GM21423 (cell line): ENCODE results near the gene TRIM63.

Experiments
- ATAC-seq: cut with Tn5 transposase; IDR thresholded peaks from one replicate; pipeline ENCODE4 v1.9.1; 2021; ENCODE audit warnings: mild to moderate bottlenecking, moderate library complexity; ENCODE audit not compliant: unreplicated experiment

Gene TRIM63

DNA sequence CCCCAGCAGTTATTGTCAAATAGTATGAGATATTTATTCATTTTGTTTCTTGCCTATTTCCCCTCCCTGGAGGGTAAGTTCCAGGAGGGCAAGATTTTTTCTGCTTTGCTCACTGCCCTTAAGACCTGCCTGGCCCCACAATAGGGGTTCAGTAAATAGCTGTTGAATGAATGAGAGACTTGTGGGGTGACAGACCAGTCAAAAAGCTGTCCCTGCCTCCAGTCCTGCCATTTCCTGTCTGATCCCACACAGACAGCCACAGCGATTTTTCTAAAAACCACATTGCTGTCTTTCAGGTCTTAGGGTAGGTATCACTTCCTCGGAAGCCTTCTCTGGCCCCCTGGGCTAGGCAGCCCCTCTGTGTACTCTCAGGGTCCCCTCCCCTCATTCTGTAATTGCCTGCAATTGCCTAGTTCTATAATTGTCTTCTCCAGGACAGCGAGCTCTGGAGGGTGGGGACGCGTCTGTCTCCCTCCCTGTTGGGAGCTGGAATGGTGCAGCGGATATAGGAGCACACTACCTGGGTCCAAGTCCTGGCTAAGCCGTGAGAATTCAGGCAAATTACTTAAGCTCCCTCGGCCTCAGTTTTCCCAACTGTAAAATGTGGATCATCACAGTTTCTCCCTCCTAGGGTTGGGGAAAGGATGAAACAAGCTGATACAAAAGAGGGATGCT lies 47.7 kb downstream of the TRIM63 start:
- ATAC-seq: no peak

DNA sequence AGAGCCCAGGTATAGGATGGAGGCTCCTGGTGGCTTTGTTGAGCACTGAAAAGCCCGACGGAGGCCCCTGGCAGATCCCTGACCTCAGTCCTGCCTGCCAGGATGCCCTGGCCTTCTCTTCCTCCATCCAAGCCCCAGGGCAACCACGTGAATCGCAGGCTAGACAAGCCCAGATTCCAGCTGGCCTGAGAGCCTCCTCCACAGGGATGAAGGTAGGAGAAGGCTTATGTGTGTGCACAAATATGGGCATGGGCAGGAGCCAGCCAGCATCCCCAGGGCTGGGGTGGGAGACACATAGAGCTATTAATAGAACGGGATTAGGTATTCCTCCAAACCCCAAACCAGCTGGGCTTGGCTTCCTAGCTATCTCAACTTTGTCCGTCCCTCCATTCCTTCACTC lies 49.8 kb downstream of the TRIM63 start:
- no peak for ATAC-seq

DNA sequence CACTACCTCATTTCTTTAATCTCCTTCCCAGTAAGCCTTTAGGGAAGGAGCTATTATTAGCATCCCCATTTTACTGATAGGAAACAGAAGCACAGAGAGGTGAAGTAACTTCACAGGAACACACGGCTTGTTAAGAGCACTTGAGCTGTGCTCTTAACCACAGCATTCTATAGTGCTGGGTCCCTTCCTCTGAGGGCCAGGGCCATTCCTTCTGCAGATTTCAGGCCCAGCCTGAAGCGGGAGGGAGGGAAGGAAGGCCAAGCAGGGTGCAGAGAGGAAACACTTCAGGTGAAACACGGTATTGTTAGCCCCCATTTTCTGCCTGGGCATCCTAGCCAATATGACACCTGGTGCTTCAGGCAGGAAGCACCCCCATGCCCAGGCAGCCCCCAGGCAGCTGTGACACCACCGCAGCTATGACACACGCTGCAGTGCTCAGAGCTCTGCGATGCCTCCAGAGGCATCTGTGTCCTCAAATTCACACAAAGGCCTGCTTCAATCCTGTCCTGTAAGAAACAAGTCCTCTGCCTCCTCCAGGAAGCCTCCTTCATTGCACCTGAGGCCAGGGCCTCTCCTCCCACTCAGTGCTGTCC lies 50.4 kb downstream of the TRIM63 start:
- ATAC-seq: no peak

DNA sequence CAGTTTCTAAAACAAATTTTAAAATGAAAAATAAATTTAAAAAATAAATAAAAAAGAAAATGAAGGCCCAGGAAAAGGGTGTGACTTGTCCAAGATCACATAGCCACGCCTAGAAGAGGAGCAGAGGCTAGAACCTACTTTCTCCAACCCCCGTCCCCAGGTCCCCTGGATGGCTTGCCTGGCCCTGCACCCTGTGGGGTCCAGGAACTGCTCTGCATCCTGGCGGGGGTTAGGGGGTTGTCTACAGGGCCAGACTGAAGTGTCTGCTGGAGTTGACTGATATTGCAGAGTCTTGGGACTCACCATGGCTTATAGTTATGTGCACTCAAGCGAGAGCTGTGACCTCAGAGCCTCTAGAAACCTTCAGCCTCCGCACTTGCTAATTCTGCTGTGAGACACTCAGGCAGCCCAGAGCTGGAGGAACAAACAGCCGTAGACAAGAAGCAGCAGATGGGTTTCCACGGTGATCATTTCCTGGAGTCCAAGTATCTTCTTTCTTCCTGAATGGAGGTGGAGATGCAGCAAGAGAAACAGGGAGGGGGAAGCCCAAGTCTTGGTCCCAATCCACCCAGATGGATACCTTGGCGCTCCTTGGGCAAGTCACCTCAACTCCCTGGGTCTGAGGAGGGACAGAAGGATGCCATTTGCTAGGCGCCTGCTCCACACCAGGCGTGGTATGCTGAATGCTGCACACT lies 51.0 kb downstream of the TRIM63 start:
- ATAC-seq: no peak

DNA sequence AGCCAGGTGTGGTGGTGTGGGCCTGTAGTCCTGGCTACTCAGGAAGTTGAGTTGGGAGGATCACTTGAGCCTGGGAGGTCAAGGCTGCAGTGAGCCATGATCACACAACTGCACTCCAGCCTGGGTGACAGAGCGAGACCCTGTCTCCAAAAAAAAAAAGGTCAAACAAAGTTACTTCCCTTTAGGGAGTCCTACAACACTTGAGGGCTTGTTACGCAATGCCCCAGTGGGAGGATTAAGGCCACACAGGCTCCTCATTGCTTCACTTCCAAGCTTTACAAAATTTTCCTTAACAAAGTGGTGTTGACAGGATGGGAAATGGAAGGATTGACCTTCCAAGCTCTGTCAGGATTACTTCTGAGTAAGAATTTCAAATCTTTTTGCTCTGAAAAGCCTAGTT lies 52.1 kb downstream of the TRIM63 start:
- ATAC-seq: no peak

DNA sequence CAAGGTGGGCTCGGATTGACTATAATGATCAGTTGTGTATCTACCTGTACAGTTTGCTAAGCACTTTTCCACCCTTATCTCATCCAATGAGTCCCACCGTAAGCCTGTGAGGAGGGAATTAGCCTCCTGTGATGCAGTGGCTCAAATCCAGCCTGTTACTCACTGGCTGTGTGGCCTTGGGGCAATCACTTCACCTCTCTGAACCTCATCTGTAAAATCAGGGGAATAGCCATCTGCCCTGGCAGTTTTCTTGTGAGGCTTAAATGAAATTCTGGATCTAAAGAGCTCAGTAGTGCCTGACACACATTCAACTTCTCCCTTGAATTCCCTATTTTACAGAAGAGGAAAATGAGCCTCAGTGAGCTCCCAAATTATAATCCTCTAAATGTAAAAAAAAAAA lies 53.3 kb downstream of the TRIM63 start:
- no peak for ATAC-seq

GRCh38 chr1:26012864-26013263 lies 54.6 kb downstream of the TRIM63 start:
- no peak for ATAC-seq

- ATAC-seq: no peak
Observed at GRCh38 chr1:26010825-26011224, 56.6 kb downstream of the TRIM63 start.

- no peak for ATAC-seq
Observed at GRCh38 chr1:26009796-26010447, 57.5 kb downstream of the TRIM63 start.

DNA sequence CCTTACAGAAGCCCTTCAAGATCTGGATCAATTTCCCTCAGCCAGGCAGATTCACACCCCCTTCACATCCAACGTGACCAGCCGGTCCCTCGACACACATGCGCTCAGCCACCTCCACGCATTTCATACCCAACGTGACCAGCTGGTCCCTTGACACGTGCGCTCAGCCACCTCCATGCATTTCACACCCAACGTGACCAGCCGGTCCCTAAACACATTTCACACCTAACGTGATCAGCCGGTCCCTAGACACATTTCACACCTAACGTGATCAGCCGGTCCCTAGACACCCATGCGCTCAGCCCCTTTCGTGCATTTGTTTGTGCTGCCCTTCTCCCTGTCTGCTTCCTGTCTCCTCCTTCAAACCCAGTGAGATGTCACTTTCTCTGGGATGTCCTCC lies 60.7 kb downstream of the TRIM63 start:
- ATAC-seq: no peak

DNA sequence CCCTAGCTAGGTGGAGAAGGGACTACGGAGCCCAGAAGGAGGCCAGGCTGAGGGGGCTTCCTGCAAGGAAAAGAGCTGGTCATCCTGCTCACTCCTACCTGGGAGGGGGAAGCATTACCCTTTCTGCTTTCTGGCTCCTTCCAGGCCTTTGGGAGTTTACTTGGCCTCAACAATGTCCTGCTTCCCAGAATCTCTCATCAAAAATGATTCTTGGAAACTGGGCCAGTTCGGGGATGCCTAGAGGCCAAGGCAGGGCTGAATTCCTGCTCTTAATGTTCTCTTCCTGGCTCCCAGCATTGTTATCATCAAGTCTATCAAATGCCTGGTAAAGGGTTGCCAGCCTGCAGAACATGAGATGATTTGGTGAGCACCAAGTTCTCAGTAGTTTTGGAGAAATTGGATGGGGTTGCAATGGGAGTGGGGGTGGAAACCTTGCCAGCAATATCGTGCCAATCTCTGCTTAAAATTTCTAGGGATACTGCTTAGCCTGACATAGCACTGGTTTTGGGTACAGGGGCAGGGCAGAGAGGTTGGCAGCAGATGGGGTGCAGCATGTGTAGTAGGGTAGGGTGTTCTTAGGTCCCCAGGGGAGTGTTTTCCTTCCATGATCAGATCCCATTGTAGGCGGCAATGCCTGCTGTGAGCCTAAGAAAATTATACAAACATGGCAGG lies 61.9 kb downstream of the TRIM63 start:
- ATAC-seq: no peak

DNA sequence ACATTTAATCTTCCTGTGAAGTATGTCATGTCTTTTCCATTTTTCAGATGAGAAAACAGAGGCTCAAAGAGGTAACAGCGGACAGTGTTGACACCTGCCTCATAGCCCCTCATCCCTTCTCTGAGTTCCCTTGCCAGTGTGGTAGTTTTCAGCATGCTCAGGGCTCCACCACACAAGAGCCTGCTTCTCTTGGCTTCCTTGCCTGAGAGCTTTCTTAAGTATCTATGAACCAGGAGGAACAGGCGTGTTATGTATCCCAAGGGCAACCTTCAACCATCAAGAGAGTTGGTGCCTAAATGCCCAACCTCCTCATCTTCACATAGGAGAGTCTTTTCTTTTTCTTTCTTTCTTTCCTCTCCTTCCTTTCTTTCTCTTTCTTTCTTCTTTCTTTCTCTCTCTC lies 63.7 kb downstream of the TRIM63 start:
- ATAC-seq: no peak

DNA sequence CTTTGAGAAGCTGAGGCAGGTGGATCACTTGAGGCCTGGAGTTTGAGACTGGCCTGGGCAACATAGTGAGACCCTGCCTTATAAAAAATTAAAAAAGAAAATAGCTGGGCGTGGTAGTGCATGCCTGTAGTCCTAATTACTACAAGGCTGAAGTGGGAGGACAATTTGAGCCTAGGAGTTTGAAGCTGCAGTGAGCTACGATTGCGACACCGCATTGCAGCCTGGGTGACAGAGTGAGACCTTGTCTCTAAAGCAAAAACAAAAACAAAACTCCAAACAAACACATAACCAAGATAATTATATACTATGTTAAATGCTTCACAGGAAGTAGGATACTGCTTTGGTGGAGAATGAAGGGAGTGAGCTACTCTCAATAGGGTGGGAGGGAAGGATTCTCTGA lies 64.2 kb downstream of the TRIM63 start:
- no peak for ATAC-seq
